Caco-2 (cell line): ENCODE data around the gene AUTS2. TPM values are rescaled to one million over a fixed set of nuclear protein-coding genes. Genes with fewer than 3 reads are reported as not detected.

Experiments used
- BruUV-seq: library from RNA; stranded (reverse); fragments of 400-500 nt; replicated peaks from 2 replicates; lab custom pipeline; 2021; lab: Mats Ljungman, UMichigan
- CTCF ChIA-PET: fragments of 300-600 bp; sonication (Branson Sonifier 250); formaldehyde crosslinking; loops from one replicate; lab custom pipeline; 2022; ENCODE audit warnings: antibody characterized with exemption; lab: Charles Lee
- POLR2A ChIA-PET: fragments of 300-600 bp; sonication (Branson Sonifier 250); formaldehyde crosslinking; loops from one replicate; lab custom pipeline; 2022; ENCODE audit warnings: antibody characterized with exemption; lab: Charles Lee
- DNase-seq, 2 experiments: peaks; one replicate each; pipeline versions ENCODE4 v3.0.0 to v3.0.0-alpha.2; 2020 to 2022
- H3K27me3 ChIP-seq: replicated peaks from 2 replicates; pipeline ENCODE4 v1.6.0; 2011; ENCODE audit warnings: low read length; ENCODE audit not compliant: control insufficient read depth, insufficient read depth
- H3K36me3 ChIP-seq: 2 replicates; pipeline ENCODE4 v1.5.1; 2011; ENCODE audit warnings: low read length; ENCODE audit not compliant: control insufficient read depth, insufficient read depth
- H3K4me1 ChIP-seq: fragments of 250-450 bp; sonication (Bioruptor Pico); 2 replicates; pipeline ENCODE4 v1.5.1; 2020; ENCODE audit warnings: mild to moderate bottlenecking
- H3K4me3 ChIP-seq: 2 replicates; pipeline ENCODE4 v1.5.1; 2011; ENCODE audit warnings: low read depth, mild to moderate bottlenecking, control low read depth, low read length
- H3K9me3 ChIP-seq: fragments of 250-450 bp; sonication (Bioruptor Pico); 2 replicates; pipeline ENCODE4 v1.5.1; 2020; ENCODE audit warnings: mild to moderate bottlenecking, moderate library complexity
- H3K27ac Mint-ChIP-seq: one replicate; pipeline ENCODE4 v1.8.0; 2022; ENCODE audit warnings: mixed read lengths; ENCODE audit not compliant: unreplicated experiment
- H3K27me3 Mint-ChIP-seq: one replicate; pipeline ENCODE4 v1.8.0; 2022; ENCODE audit warnings: mixed read lengths; ENCODE audit not compliant: insufficient read depth, unreplicated experiment
- H3K36me3 Mint-ChIP-seq: one replicate; pipeline ENCODE4 v1.8.0; 2022; ENCODE audit warnings: mild to moderate bottlenecking, mixed read lengths; ENCODE audit not compliant: insufficient read depth, unreplicated experiment
- H3K4me1 Mint-ChIP-seq: one replicate; pipeline ENCODE4 v1.8.0; 2022; ENCODE audit warnings: low read depth, mixed read lengths; ENCODE audit not compliant: unreplicated experiment
- H3K4me3 Mint-ChIP-seq: one replicate; pipeline ENCODE4 v1.8.0; 2022; ENCODE audit warnings: mild to moderate bottlenecking, moderate library complexity, mixed read lengths; ENCODE audit not compliant: unreplicated experiment
- H3K9me3 Mint-ChIP-seq: one replicate; pipeline ENCODE4 v1.8.0; 2022; ENCODE audit warnings: mixed read lengths; ENCODE audit not compliant: unreplicated experiment
- intact Hi-C: fragments of 100-400 bp; cut with micrococcal nuclease; formaldehyde crosslinking; loops from one replicate; pipeline ENCODE4 v1.10.0; 2022; ENCODE audit not compliant: unreplicated experiment
- total RNA-seq: library from RNA; stranded (reverse); gene quantifications from 2 replicates; pipeline ENCODE4 v1.2.3, GENCODE V29; 2022
- TF ChIP-seq, protein P1 (sequence below), 2 experiments: fragments of 200-600 bp in 1 of 2; IDR thresholded peaks; 1 replicate in 1 of 2; 2 replicates in 1 of 2; pipeline versions ENCODE4 v1.5.1 to v1.8.0; 2011 to 2022; ENCODE audit warnings: antibody characterized with exemption in 1 of 2, control low read depth in 1 of 2, inconsistent platforms in 1 of 2, low read depth in 1 of 2, low read length in 1 of 2, mild to moderate bottlenecking in 1 of 2, moderate library complexity in 1 of 2; ENCODE audit not compliant: insufficient read depth in 1 of 2, severe bottlenecking in 1 of 2, unreplicated experiment in 1 of 2

The AUTS2 gene
- total RNA-seq, 1 experiment from 2014 or later: 37.1 TPM

DNA sequence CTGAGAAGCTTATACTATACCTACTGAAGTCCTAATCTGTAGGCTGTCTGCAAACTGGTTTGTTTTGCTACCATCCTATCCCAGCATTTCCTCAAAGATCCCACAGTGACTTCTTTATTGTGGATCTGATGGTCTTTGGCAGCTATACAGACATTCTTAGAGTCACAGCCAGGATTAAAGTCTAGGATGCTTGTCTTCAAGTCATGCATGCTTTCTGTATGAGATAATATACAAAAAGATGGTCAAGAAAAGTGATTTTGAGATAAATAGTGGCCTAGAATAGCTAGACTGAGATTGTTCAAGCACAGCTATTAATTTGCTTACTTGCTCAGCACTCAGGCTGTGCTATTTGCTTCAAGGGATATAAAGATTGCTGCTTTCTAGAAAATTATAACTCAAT, 454.4 kb downstream of the AUTS2 start:
- Histone ChIP-seq H3K27me3 (no peaks in the 10 kb centered on the region), H3K9me3 (no peaks in the 10 kb centered on the region), H3K4me3 (no peak overlapping the region), H3K36me3 (no peaks in the 10 kb centered on the region), H3K4me1 (no peaks in the 10 kb centered on the region)
- CTCF ChIA-PET: no interaction called here
- TF ChIP-seq, protein P1, sequence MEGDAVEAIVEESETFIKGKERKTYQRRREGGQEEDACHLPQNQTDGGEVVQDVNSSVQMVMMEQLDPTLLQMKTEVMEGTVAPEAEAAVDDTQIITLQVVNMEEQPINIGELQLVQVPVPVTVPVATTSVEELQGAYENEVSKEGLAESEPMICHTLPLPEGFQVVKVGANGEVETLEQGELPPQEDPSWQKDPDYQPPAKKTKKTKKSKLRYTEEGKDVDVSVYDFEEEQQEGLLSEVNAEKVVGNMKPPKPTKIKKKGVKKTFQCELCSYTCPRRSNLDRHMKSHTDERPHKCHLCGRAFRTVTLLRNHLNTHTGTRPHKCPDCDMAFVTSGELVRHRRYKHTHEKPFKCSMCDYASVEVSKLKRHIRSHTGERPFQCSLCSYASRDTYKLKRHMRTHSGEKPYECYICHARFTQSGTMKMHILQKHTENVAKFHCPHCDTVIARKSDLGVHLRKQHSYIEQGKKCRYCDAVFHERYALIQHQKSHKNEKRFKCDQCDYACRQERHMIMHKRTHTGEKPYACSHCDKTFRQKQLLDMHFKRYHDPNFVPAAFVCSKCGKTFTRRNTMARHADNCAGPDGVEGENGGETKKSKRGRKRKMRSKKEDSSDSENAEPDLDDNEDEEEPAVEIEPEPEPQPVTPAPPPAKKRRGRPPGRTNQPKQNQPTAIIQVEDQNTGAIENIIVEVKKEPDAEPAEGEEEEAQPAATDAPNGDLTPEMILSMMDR (IDR thresholded peaks at IDR 0.05; ENCODE audit: insufficient read depth in 1 of 2, low read depth in 1 of 2, low read length in 1 of 2, severe bottlenecking in 1 of 2, unreplicated experiment in 1 of 2): no peak
- Mint-ChIP-seq H3K27ac (no peak overlapping the region), H3K4me1 (peaks cover 8% of the 10 kb centered on the region), H3K27me3 (peaks cover 6% of the 10 kb centered on the region), H3K9me3 (no peaks in the 10 kb centered on the region), H3K36me3 (no peaks in the 10 kb centered on the region), H3K4me3 (no peak overlapping the region)
- BruUV-seq: no TSS peak
- intact Hi-C loops: no loop called here
- POLR2A ChIA-PET: no interaction called here
- DNase-seq: no peak

DNA sequence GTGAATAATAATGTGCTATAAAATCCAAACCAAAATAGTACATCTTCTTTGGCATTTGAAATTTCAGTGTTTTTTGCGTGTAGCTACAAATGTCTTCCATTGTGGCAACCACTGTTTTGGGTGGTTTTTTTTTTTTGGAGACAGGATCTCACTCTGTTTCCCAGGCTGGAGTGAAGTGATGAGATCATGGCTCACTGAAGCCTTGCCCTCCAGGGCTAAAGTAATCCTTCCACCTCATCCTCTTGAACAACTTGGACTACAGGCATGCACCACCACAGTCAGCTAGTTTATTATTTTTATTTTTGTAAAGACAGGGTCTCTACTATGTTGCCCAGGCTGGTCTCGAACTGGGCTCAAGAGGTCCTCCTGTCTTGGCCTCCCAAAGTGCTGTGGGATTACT, 455.1 kb downstream of the AUTS2 start:
- Mint-ChIP-seq H3K4me3 (no peak overlapping the region), H3K27me3 (peaks cover 6% of the 10 kb centered on the region), H3K4me1 (peaks cover 8% of the 10 kb centered on the region), H3K36me3 (no peaks in the 10 kb centered on the region), H3K27ac (no peak overlapping the region), H3K9me3 (no peaks in the 10 kb centered on the region)
- no peaks in the 10 kb centered on the region for H3K27me3 ChIP-seq
- H3K36me3 ChIP-seq: no peaks in the 10 kb centered on the region
- intact Hi-C loops: no loop called here
- ChIA-PET CTCF (no interaction called here), POLR2A (no interaction called here)
- no peak overlapping the region for H3K4me3 ChIP-seq
- TF ChIP-seq, protein P1 (IDR thresholded peaks at IDR 0.05; ENCODE audit: insufficient read depth in 1 of 2, low read depth in 1 of 2, low read length in 1 of 2, severe bottlenecking in 1 of 2, unreplicated experiment in 1 of 2): no peak
- no peaks in the 10 kb centered on the region for H3K9me3 ChIP-seq
- no TSS peak for BruUV-seq
- no peaks in the 10 kb centered on the region for H3K4me1 ChIP-seq
- no peak for DNase-seq

DNA sequence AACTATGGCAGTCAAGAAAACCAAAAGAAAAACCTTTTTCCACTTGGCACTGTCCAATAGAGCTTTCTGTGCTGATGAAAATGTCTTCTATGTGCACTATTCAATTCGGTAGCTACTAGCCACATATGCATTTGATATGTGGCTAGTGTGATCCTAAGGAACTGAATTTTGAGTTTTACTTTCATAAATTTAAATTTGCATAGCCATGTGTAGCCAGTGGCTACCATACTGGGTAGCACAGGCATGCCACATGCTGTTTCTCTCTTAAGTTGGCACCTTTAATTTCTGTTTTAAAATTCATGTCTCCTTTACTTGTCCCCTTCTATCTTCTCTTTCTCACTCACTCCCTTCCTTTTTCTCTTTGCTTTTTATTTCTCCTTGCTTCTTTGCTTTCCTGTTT, 455.7 kb downstream of the AUTS2 start:
- no TSS peak for BruUV-seq
- Mint-ChIP-seq H3K27ac (no peak overlapping the region), H3K4me3 (no peak overlapping the region), H3K27me3 (peaks cover 6% of the 10 kb centered on the region), H3K36me3 (no peaks in the 10 kb centered on the region), H3K9me3 (no peaks in the 10 kb centered on the region), H3K4me1 (peaks cover 8% of the 10 kb centered on the region)
- H3K4me3 ChIP-seq: no peak overlapping the region
- POLR2A ChIA-PET: no interaction called here
- H3K4me1 ChIP-seq: no peaks in the 10 kb centered on the region
- CTCF ChIA-PET: no interaction called here
- TF ChIP-seq, protein P1 (IDR thresholded peaks at IDR 0.05; ENCODE audit: insufficient read depth in 1 of 2, low read depth in 1 of 2, low read length in 1 of 2, severe bottlenecking in 1 of 2, unreplicated experiment in 1 of 2): no peak
- H3K36me3 ChIP-seq: no peaks in the 10 kb centered on the region
- H3K9me3 ChIP-seq: no peaks in the 10 kb centered on the region
- H3K27me3 ChIP-seq: no peaks in the 10 kb centered on the region
- intact Hi-C loops: no loop called here
- no peak for DNase-seq
